Activated CD8-positive, alpha-beta T cell treated with anti-CD3 and anti-CD28 coated beads, Interleukin-2, amount 10 ng/mL, durations not matched to agents 7 days and 5 days (primary cell): Measurements from ENCODE around the gene WIPI1. TPM values are rescaled to one million over a fixed set of nuclear protein-coding genes. Genes with fewer than 3 reads are reported as not detected.

Source experiments
- ATAC-seq: fragments of 150-1000 bp; cut with Tn5 transposase; one replicate; pipeline ENCODE4 v1.10.0; 2021; ENCODE audit warnings: moderate library complexity
- CTCF ChIA-PET: fragments of 350-600 bp; sonication (Branson Sonifier 250); formaldehyde crosslinking; loops from one replicate; lab custom pipeline; 2021; ENCODE audit warnings: antibody characterized with exemption; lab: Charles Lee
- POLR2A ChIA-PET: fragments of 350-600 bp; sonication (Branson Sonifier 250); formaldehyde crosslinking; loops from one replicate; lab custom pipeline; 2021; ENCODE audit warnings: antibody characterized with exemption; lab: Charles Lee
- DNase-seq: peaks from one replicate; pipeline ENCODE4 v3.0.0-alpha.2; 2020
- H3K27ac Mint-ChIP-seq: one replicate; pipeline ENCODE4 v1.8.0; 2021; ENCODE audit warnings: mild to moderate bottlenecking, mixed read lengths
- H3K27me3 Mint-ChIP-seq: one replicate; pipeline ENCODE4 v1.8.0; 2021; ENCODE audit warnings: low read depth, mixed read lengths
- H3K36me3 Mint-ChIP-seq: one replicate; pipeline ENCODE4 v1.8.0; 2021; ENCODE audit warnings: low read depth, mixed read lengths
- H3K4me1 Mint-ChIP-seq: one replicate; pipeline ENCODE4 v1.8.0; 2021; ENCODE audit warnings: low read depth, mixed read lengths
- H3K4me3 Mint-ChIP-seq: one replicate; pipeline ENCODE4 v1.8.0; 2021; ENCODE audit warnings: mild to moderate bottlenecking, mixed read lengths
- H3K9me3 Mint-ChIP-seq: one replicate; pipeline ENCODE4 v1.8.0; 2022; ENCODE audit warnings: mixed read lengths; ENCODE audit not compliant: insufficient read depth
- total RNA-seq, 2 experiments: library from RNA; stranded (reverse); gene quantifications; one replicate each; pipeline ENCODE4 v1.2.3, GENCODE V29; 2021

Gene WIPI1
- total RNA-seq, 2 experiments from 2014 or later, result 40.8 to 41.4 TPM

DNA sequence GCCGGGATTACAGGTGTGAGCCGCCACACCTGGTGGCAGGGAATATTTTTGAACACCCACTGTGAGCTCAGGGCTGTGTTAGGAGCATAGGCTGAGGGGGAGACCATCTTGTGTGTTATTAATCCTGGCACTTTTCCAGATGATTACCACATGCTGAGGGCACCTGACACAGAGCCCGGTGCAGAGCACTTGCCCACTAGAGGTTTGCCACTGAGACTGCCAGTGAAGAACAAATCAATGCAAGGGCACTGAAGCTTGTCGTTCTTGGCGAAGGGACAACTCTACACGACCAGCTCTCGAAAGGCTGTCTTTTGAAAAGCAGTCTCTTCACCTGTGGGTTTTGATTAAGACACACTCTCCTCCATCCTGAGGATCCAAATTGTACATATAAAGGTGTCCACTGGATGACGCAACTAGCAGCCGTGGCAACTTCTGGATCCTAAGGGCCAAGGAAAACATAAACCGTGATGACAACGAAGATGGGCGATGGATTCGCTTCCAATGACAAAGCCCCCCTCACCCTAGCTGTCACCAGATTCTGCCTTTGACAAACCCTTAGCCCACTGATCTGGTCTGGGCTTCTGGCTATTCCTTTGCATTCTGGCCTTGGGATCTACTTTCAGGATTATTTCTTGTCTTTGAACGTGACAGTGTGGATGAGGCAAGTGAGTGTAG, 28.7 kb downstream of the WIPI1 start:
- POLR2A ChIA-PET, result no interaction called here
- no peak for DNase-seq
- CTCF ChIA-PET, result interaction anchor here (0.8 to 3.4 kb wide), 3 partner anchors 9 to 139 kb away, joined by 3 to 12 read pairs (median 3); no protein-coding TSS in a partner anchor
- Mint-ChIP-seq H3K27me3 (no peaks in the 10 kb centered on the region), H3K4me3 (no peak overlapping the region), H3K4me1 (peaks cover 6% of the 10 kb centered on the region), H3K9me3 (no peaks in the 10 kb centered on the region), H3K27ac (no peak overlapping the region), H3K36me3 (peaks cover 63% of the 10 kb centered on the region)
- ATAC-seq, result no peak

DNA sequence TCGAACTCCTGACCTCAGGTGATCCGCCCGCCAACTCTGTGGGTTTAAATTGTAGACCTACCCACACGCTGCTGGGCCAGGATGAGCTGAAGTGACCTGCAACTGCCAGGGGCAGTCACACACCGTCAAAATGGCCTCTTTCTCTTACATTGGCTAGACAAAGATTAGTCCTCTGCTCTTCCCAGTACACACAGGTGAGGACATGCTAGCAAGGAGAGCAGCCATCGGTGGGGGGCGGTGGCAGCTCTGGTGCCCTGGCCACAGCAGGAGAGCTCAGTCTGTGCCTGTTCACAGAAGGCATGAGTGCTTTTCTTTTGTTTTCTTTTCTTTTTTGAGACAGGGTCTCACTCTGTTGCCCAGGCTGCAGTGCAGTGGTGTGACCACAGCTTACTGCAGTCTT, 29.7 kb downstream of the WIPI1 start:
- CTCF ChIA-PET, result interaction anchor here (1.0 to 3.4 kb wide), 3 partner anchors 12 to 165 kb away, joined by 3 to 12 read pairs (median 5); no protein-coding TSS in a partner anchor
- H3K9me3 Mint-ChIP-seq, result no peaks in the 10 kb centered on the region
- POLR2A ChIA-PET, result interaction anchor here (0.6 kb wide), 1 partner anchor 340 kb away, joined by 4 read pairs; no protein-coding TSS in a partner anchor
- no peak overlapping the region for H3K27ac Mint-ChIP-seq
- no peak for ATAC-seq
- no peaks in the 10 kb centered on the region for H3K27me3 Mint-ChIP-seq
- DNase-seq, result no peak
- H3K36me3 Mint-ChIP-seq, result peaks cover 58% of the 10 kb centered on the region
- no peak overlapping the region for H3K4me3 Mint-ChIP-seq
- H3K4me1 Mint-ChIP-seq, result peaks cover 6% of the 10 kb centered on the region

- Mint-ChIP-seq H3K9me3 (no peaks in the 10 kb centered on the region), H3K27me3 (no peaks in the 10 kb centered on the region), H3K27ac (no peak overlapping the region), H3K4me1 (no peaks in the 10 kb centered on the region), H3K36me3 (peaks cover 48% of the 10 kb centered on the region), H3K4me3 (no peak overlapping the region)
- DNase-seq (no peak), ATAC-seq (no peak)
- ChIA-PET CTCF (interaction anchor here (3.4 kb wide), 1 partner anchor 27 kb away, joined by 12 read pairs; no protein-coding TSS in a partner anchor), POLR2A (no interaction called here)
Measured at GRCh38 chr17:68425979-68426378, 31.3 kb downstream of the WIPI1 start.

- no peaks in the 10 kb centered on the region for H3K27me3 Mint-ChIP-seq
- POLR2A ChIA-PET, result no interaction called here
Measured at GRCh38 chr17:68424861-68425260, 32.4 kb downstream of the WIPI1 start.

DNA sequence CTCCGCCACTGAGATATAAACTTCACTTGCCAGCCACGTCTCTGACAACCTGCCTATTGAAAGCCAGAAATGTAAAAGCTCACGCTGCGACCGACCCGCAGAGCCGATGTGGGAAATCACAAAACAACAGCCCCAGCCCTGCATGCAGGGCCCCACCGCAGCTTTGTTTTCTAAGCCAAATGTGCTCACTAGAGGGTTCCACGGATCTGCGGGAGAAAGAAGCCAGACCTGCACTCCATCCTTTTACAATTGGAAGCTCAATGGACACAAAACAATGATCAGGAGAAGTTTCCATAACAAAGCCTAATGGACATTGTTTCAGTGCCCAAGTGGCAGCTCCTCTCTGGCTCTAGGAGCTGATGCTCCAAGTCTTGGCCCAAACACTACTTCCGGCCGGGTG, 33.1 kb downstream of the WIPI1 start:
- no peaks in the 10 kb centered on the region for H3K9me3 Mint-ChIP-seq
- no peak for DNase-seq
- H3K4me1 Mint-ChIP-seq, result no peaks in the 10 kb centered on the region
- H3K27ac Mint-ChIP-seq, result no peak overlapping the region
- no peaks in the 10 kb centered on the region for H3K27me3 Mint-ChIP-seq
- H3K4me3 Mint-ChIP-seq, result no peak overlapping the region
- ChIA-PET CTCF (interaction anchor here (0.6 to 2.0 kb wide), 3 partner anchors 25 to 160 kb away, joined by 3 to 8 read pairs (median 4); no protein-coding TSS in a partner anchor), POLR2A (no interaction called here)
- no peak for ATAC-seq
- peaks cover 54% of the 10 kb centered on the region for H3K36me3 Mint-ChIP-seq

More at GRCh38 chr17:68424861-68425260, 32.4 kb downstream of the WIPI1 start:
- H3K4me1 Mint-ChIP-seq, result no peaks in the 10 kb centered on the region
- H3K9me3 Mint-ChIP-seq, result no peaks in the 10 kb centered on the region
- peaks cover 51% of the 10 kb centered on the region for H3K36me3 Mint-ChIP-seq
- DNase-seq (no peak), ATAC-seq (no peak)
- no peak overlapping the region for H3K27ac Mint-ChIP-seq
- no peak overlapping the region for H3K4me3 Mint-ChIP-seq
- CTCF ChIA-PET, result interaction anchor here (0.6 to 2.0 kb wide), 3 partner anchors 26 to 161 kb away, joined by 3 to 8 read pairs (median 4); no protein-coding TSS in a partner anchor

GRCh38 chr17:68423251-68423650, 34.0 kb downstream of the WIPI1 start:
- Mint-ChIP-seq H3K9me3 (peaks cover under 1% of the 10 kb centered on the region), H3K36me3 (peaks cover 53% of the 10 kb centered on the region), H3K4me3 (no peak overlapping the region), H3K27ac (no peak overlapping the region), H3K4me1 (no peaks in the 10 kb centered on the region), H3K27me3 (no peaks in the 10 kb centered on the region)
- ATAC-seq, result no peak
- ChIA-PET POLR2A (no interaction called here), CTCF (interaction anchor here (1.0 to 1.4 kb wide), 2 partner anchors 8 to 13 kb away, joined by 3 to 6 read pairs; no protein-coding TSS in a partner anchor)
- no peak for DNase-seq

DNA sequence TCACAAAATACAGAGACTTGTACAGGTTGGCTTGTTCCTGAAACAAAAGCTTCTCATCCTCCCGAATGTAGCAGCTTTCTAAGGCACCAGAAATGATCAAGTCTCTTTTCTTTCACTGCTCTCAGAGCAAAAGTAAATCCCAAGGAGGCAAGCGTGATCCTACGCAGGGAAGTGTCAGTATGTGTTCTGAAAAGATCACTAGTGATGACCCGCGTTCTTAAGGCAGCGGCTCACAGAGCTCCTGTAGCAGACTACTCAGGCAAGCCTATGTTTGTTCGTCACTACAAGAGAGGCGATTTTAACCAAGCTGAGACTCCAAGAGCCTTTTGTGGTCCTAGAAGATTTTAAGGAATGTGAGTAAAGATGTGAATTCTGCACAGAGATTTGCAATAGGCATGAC, 34.5 kb downstream of the WIPI1 start:
- H3K36me3 Mint-ChIP-seq, result peaks cover 58% of the 10 kb centered on the region
- peaks cover 5% of the 10 kb centered on the region for H3K9me3 Mint-ChIP-seq
- H3K4me1 Mint-ChIP-seq, result no peaks in the 10 kb centered on the region
- no peak overlapping the region for H3K27ac Mint-ChIP-seq
- ChIA-PET CTCF (interaction anchor here (1.0 to 1.4 kb wide), 2 partner anchors 9 to 14 kb away, joined by 3 to 6 read pairs; no protein-coding TSS in a partner anchor), POLR2A (no interaction called here)
- ATAC-seq, result no peak
- no peaks in the 10 kb centered on the region for H3K27me3 Mint-ChIP-seq
- no peak for DNase-seq
- H3K4me3 Mint-ChIP-seq, result no peak overlapping the region

- Mint-ChIP-seq H3K4me1 (peaks cover 1% of the 10 kb centered on the region), H3K9me3 (peaks cover 9% of the 10 kb centered on the region), H3K27ac (no peak overlapping the region), H3K4me3 (no peak overlapping the region), H3K27me3 (no peaks in the 10 kb centered on the region), H3K36me3 (peaks cover 61% of the 10 kb centered on the region)
- DNase-seq (no peak), ATAC-seq (no peak)
- ChIA-PET CTCF (no interaction called here), POLR2A (no interaction called here)
Measured at GRCh38 chr17:68421486-68421885, 35.8 kb downstream of the WIPI1 start.

DNA sequence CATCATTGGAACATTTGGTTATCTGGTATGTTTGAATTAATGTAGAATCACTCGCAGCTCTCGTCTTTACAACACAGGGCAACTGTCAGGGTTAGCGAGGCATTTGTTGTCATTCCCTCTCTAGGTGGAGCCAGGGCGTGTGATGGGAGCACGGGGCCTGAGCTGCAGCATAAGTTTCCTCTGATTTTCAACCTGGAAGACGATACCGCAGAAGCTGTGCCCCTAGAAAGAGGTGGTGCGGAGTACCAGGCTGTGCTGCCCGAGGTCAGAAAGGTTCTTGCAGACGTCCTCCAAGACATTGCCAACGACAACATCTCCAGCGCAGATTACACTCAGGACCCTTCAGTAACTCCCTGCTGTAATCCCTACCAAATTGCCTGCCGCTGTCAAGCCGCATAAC, 37.2 kb downstream of the WIPI1 start:
- Mint-ChIP-seq H3K27ac (no peak overlapping the region), H3K27me3 (no peaks in the 10 kb centered on the region), H3K4me3 (no peak overlapping the region), H3K4me1 (peaks cover 12% of the 10 kb centered on the region), H3K36me3 (peaks cover 62% of the 10 kb centered on the region), H3K9me3 (peaks cover 9% of the 10 kb centered on the region)
- ATAC-seq (no peak), DNase-seq (no peak)
- ChIA-PET POLR2A (interaction anchor here (0.6 kb wide), 1 partner anchor 92 kb away, joined by 3 read pairs; the partner anchor contains the start of gene PRKAR1A), CTCF (interaction anchor here (1.6 kb wide), 1 partner anchor 17 kb away, joined by 6 read pairs; no protein-coding TSS in a partner anchor)

DNA sequence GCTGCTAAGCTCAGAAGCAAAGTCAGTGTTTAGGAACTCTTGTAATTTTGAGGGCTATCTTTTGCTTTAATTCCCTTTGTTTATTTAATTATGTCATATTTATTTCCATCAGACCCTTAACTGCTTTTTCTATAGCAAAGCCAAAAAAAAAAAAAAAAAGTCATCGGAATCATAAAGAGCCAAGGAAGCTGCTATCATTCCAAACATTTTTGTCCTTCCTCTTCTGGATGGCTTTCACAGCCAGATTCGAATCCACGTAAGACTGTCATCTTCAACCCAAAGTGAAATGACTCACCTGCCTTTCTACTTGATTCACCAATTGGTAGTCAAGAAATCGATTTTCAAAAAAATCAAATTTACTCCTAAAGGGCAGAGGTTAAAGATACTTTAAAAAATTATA, 38.4 kb downstream of the WIPI1 start:
- no peak overlapping the region for H3K27ac Mint-ChIP-seq
- ATAC-seq (no peak), DNase-seq (no peak)
- H3K36me3 Mint-ChIP-seq, result peaks cover 69% of the 10 kb centered on the region
- peaks cover 24% of the 10 kb centered on the region for H3K4me1 Mint-ChIP-seq
- CTCF ChIA-PET, result interaction anchor here (0.9 to 2.0 kb wide), 5 partner anchors 13 to 156 kb away, joined by 3 to 6 read pairs (median 6); no protein-coding TSS in a partner anchor
- H3K27me3 Mint-ChIP-seq, result no peaks in the 10 kb centered on the region
- H3K9me3 Mint-ChIP-seq, result peaks cover 20% of the 10 kb centered on the region
- H3K4me3 Mint-ChIP-seq, result no peak overlapping the region
- POLR2A ChIA-PET, result interaction anchor here (0.6 kb wide), 1 partner anchor 157 kb away, joined by 3 read pairs; no protein-coding TSS in a partner anchor

DNA sequence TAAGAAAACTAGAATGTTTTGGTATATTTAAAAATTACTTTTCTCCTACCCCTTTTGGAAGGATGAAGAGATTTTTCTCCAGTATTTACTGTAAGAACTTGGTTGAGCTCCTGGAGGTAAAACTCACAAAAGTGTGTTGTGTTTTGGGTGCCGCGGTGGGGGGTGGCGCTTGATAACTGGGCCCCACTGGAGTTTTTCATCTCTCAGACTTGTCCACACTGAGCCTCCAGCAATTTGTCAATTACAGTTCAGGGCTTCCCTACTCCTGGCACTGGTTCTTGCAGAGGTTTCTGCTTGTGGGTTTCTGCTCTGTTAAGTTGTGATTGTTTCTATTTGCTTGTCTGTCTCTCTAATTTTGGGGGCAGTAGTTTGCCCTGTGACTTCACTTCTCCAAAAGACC, 40.0 kb downstream of the WIPI1 start:
- H3K27ac Mint-ChIP-seq, result no peak overlapping the region
- peaks cover 65% of the 10 kb centered on the region for H3K36me3 Mint-ChIP-seq
- ATAC-seq (no peak), DNase-seq (no peak)
- peaks cover 25% of the 10 kb centered on the region for H3K4me1 Mint-ChIP-seq
- peaks cover 20% of the 10 kb centered on the region for H3K9me3 Mint-ChIP-seq
- CTCF ChIA-PET, result interaction anchor here (1.6 to 2.1 kb wide), 5 partner anchors 14 to 125 kb away, joined by 4 to 15 read pairs (median 8); partner anchors contain the start of gene ARSG
- POLR2A ChIA-PET, result no interaction called here
- H3K4me3 Mint-ChIP-seq, result no peak overlapping the region
- H3K27me3 Mint-ChIP-seq, result no peaks in the 10 kb centered on the region
